ENCODE results near the gene NONO. TPM values are rescaled to one million over a fixed set of nuclear protein-coding genes. Genes with fewer than 3 reads are reported as not detected.
"Not testable (repeated sequence)": the region's sequence is repeated elsewhere in the genome, so short reads cannot be mapped to it uniquely, and the experiment has no call there.

The NONO gene
- total RNA-seq, 2 experiments from 2014 or later = 450 to 460 TPM

DNA sequence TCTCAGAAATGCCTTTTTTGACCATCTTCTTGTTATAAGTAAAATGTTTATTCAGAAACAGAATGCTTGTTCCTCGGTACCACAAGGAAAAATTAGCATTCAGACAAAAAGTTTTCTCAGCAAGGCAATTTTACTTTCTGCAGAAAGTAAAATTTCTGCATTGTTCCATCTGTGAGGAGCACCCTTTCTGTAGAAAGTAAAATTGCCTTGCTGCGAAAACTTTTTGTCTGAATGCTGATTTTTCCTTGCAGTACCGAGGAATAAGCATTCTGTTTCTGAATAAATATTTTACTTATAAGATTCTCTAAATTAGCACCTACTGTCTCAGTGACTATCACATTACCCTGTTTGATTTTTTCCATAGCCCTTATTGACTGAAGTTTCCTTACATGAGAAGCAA, 43.0 kb downstream of the NONO start:
- intact Hi-C loops (cut with micrococcal nuclease) = no loop called here
- Mint-ChIP-seq H3K4me3 (no peak overlapping the region), H3K4me1 (ENCODE audit: low read depth) (no peaks in the 10 kb centered on the region), H3K27ac (no peak overlapping the region), H3K36me3 (peaks cover 19% of the 10 kb centered on the region), H3K9me3 (peaks cover 7% of the 10 kb centered on the region), H3K27me3 (no peaks in the 10 kb centered on the region)
- POLR2A ChIA-PET = no interaction called here
- CTCF ChIA-PET = no interaction called here
- DNase-seq = no peak

DNA sequence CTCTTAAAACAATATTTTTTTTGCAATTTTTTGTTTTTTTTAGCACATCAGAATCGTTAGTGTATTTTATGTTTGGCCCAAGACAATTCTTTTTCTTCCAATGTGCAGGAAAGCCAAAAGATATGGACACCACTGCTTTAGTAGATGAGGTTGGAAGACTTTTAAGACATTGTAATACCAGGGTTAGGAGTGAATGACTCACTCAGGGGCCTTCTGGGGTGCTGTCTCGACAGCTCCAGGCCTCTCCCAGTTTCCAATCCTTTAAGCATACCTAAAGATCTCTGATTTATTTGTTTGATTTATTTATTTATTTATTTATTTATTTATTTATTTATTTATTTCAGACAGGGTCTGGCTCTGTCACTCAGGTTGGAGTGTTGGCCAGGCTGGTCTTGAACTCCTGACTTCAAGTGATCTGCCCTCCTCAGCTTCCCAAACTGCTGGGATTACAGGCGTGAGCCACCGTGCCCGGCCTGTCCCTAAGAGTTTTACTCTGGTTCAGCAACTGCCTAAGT, 65.8 kb downstream of the NONO start:
- H3K9me3 Mint-ChIP-seq; H3K4me3 Mint-ChIP-seq; POLR2A ChIA-PET; H3K4me1 Mint-ChIP-seq (ENCODE audit: low read depth); DNase-seq; H3K36me3 Mint-ChIP-seq; CTCF ChIA-PET; H3K27ac Mint-ChIP-seq; intact Hi-C loops (cut with micrococcal nuclease); H3K27me3 Mint-ChIP-seq: not testable (repeated sequence)

DNA sequence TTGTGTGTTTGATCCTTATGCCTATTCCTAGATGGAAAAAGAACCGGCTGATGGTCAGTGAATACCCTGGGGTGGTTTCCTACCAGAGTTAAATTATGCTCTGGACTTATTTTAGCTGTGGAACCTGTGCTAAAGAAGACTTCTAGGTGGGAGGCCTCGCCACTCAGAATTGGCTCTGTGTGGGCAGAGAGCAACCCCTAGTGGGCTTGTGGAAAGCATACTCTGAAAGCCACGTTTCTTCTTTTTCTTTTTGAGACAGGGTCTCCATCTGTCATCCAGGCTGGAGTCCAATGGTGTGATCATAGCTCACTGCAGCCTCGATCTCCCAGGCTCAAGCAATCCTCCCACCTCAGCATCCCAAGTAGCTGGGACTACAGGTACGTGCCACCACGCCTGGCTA, 66.4 kb downstream of the NONO start:
- H3K27me3 Mint-ChIP-seq; CTCF ChIA-PET; H3K4me1 Mint-ChIP-seq (ENCODE audit: low read depth); H3K27ac Mint-ChIP-seq; DNase-seq; H3K9me3 Mint-ChIP-seq; H3K36me3 Mint-ChIP-seq; POLR2A ChIA-PET; H3K4me3 Mint-ChIP-seq; intact Hi-C loops (cut with micrococcal nuclease): not testable (repeated sequence)

Other genes with a start within 250 kb of the NONO start
- gene SNX12, start 215.3 kb upstream of the NONO start, total RNA-seq = 10 to 100 TPM; 42.1 to 42.5 TPM
- gene FOXO4, start 187.8 kb upstream of the NONO start, total RNA-seq = 10 to 100 TPM in 1 of 2 experiments, 1 to 10 TPM in 1; 8.7 to 10.7 TPM
- 10 to 100 TPM; 12.0 to 12.6 TPM for gene CXorf65, start 176.9 kb upstream of the NONO start, total RNA-seq
- 100 to 1,000 TPM; 289 to 290 TPM for gene IL2RG, start 172.1 kb upstream of the NONO start, total RNA-seq
- gene MED12, start 165.0 kb upstream of the NONO start, total RNA-seq = 10 to 100 TPM; 46.9 to 50.1 TPM
- under 1 TPM; 0.58 to 0.86 TPM for gene NLGN3, start 138.8 kb upstream of the NONO start, total RNA-seq
- not detected for gene GJB1, start 60.4 kb upstream of the NONO start, total RNA-seq
- gene ZMYM3, start 29.5 kb upstream of the NONO start, total RNA-seq = 10 to 100 TPM; 17.2 to 17.5 TPM
- 1 to 10 TPM; 4.8 to 5.6 TPM for gene ITGB1BP2, start 18.1 kb downstream of the NONO start, total RNA-seq
- gene TAF1, start 82.7 kb downstream of the NONO start, total RNA-seq = 10 to 100 TPM; 24.3 to 26.3 TPM
- gene OGT, start 249.5 kb downstream of the NONO start, total RNA-seq = 100 to 1,000 TPM; 280 to 304 TPM